Stimulated activated CD8-positive, alpha-beta memory T cell treated with anti-CD3 and anti-CD28 coated beads, Interleukin-7, amount 100 ng/mL, for 24 hours (primary cell): ENCODE results near the gene URAD.
"Not testable (repeated sequence)": the region's sequence is repeated elsewhere in the genome, so short reads cannot be mapped to it uniquely, and the experiment has no call there.

Experiments
- DNase-seq: peaks from one replicate; pipeline ENCODE4 v3.0.0-alpha.2; 2020; ENCODE audit warnings: low read depth

Gene URAD

DNA sequence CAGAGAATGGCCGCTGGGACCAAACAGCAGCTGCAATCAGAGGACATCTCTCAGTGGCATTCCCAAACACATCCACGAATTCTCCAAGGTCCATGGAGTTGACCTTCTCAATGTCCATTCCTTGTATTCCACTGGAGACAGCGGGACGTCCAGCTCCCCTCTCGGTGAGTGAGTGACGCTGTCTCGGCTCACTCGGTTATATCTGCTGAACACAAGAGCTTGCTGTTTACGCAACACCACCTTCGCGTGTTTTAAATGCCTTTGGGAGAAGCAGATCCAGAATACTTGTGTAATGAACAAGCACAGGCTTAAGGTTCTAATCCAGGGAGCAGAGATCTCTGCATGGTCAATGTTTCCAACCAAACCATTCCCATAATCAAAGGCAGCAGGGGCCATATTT lies at the start of gene URAD:
URAD (minus strand) TSS at position 174 of the 400 bp plus-strand sequence; CDS start at position 118, 56 bp downstream.
- DNase-seq: no peak

- no peak for DNase-seq
Observed at GRCh38 chr13:28037399-28037798, 48.9 kb upstream of the URAD start.

GRCh38 chr13:28035146-28035782 lies 46.8 kb upstream of the URAD start:
- no peak for DNase-seq

DNA sequence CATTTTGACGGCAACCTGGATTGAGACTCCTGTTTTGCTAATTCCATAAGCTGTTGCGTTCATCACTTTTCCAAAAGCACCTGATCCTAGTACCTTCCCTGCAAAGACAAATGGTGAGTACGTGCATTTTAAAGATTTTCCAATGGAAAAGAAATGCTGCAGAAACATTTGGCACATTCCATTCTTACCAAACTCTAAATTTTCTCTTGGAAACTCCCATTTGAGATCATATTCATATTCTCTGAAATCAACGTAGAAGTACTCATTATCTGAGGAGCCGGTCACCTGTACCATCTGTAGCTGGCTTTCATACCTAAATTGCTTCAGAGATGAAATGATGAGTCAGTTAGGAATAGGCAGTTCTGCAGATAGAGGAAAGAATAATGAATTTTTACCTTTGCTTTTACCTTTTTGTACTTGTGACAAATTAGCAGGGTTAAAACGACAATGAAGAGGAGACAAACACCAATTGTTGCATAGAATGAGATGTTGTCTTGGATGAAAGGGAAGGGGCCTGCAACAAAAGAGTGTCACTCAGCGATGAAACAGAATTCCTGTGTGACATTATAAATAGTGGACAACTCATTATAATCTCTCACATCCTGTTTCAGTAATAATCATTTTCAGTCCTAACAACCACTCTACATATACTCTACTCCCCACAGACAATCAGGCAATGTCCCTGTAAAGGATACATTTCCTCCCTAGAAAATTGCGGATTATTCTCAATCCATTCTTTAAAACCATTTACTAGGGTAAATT lies 45.6 kb upstream of the URAD start:
- DNase-seq: no peak

DNA sequence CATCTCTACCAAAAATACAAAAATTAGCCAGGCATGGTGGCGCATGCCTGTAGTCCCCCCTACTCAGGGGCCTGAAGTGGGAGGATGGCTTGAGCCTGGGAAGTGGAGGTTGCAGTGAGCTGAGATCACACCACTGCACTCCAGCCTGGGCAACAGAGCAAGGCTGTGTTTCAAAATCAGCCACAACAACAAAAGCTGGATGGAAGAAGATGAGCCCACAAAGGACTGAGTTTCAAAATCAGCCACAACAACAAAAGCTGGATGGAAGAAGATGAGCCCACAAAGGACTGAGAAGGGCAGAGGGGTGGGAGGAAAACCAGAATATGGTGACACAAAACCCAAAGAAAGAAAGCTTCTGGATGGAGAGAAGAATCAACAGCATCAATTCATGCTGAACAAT lies 43.9 kb upstream of the URAD start:
- DNase-seq: not testable (repeated sequence)

DNA sequence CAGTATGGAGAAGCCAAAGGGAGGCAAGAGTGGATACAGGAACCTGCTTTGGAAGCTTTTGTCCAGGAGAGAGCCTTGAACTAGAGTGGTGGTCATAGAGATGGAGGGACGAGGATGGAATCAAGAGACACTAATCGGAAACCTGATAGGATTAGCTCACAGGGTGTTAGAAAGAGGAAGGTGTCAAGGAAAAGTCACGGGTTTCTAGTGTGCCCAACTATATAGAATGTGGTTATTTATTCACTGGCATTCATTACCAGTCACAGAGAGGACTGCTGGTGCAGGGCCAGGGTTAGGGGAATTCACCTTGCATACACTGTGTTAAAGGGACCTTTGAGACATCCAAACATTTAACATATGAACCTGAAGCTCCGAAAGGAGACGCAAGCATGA lies 43.4 kb upstream of the URAD start:
- no peak for DNase-seq

DNA sequence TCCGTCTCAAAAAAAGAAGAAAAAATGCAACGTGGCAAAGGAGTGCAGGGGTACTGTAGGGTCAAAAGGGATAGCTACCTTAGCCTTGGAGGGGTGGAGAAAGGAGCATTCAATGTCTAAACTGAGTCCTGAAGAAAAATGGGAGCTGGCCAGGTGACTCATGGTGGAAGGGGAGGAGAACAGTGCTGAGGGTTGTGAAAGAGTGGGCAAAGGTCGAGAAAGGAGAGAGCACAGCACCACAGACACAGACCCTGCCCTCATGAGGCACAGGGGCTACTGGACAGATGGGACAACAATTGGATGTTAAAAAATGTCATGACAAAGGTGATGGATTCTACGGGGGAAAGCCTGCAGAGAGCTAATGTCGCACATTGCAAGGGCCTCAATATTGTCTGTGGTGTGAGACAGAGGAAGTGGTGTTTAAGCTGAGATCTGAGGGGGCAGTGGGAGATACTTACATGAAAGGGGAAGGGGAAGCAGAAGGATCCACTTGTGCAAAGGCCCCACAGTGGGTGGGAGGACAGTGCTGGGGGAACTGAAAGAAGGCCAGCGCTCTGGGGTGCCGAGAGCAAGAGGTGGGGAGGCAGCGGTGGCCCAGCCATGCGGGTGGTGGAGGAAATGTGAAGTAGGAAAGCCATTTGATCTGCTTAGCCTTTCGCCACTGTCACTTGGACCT lies 42.9 kb upstream of the URAD start:
- no peak for DNase-seq

DNA sequence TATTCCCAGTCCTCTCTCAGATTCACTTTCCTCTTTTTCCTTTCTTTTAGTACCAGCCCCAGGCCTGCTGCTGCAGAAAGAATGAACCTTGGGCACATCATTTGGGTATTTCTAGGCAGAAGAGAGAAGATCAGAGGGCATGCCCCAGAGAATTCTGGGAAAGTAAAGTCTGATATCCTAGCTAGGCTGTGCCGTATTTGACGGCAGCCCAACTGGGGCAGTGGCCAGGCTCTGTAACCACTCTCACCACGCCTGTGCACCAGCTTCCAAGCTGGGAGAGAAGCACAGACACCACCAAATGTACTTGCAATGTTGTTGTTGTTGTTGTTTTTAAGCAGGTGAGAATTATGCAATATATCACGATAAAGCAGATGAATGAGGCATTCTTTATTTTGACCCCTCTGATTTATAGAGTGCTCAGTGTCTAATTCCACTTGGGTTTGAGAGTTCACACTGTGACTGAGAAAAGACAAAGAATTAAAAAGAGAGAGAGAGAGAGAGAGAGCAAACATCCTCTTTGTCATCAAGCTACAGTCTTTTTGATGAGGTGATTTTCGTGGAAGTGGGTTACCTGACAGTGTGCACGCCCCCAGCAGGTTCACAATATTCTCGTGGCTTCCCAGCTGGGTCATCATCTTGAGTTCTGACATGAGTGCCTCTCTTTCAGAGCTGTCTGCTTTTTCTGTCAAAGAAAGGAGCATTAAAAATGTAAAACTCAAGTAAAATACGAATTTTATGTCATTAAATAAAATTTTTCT lies 39.3 kb upstream of the URAD start:
- DNase-seq: no peak

DNA sequence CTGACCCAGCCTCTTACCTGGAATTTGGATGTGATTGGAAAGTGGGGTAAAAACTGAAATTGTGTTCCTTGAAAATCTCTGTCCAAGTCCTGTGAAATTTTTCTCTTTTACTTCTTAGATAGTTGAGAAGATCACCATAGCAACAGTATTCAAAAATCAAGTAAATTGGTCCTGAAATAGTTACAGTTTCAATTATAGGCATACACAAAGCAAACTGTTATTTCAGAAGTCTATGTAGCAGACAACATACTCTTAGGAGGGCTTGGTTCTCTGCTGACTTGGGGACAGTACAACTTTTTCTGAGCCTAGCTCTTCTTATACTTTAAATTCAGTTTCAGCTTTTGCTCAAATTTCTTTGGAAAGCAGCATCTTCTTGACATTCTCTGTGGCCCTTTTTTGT lies 38.6 kb upstream of the URAD start:
- DNase-seq: no peak

DNA sequence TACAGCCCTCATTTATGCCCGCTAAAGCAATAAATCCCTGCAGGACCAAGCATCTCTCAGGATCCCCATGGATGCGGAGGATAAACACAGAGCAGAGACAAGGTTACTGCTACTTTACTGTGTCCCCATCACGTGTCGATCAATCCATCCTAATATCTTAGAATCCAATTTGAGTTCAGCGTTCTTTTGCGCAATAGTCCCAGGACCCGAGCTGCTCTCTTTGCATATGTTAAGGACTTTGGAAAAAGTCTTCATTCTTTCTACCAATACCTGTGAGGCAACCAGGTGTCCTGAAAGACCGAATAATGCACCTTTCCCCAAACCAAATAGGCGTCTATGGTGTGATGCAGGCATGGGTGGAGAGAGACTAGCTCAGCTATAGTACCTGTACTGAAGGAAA lies 38.0 kb upstream of the URAD start:
- DNase-seq: no peak

- no peak for DNase-seq
Observed at GRCh38 chr13:28022848-28023518, 34.5 kb upstream of the URAD start.

GRCh38 chr13:28014301-28014700 lies 25.8 kb upstream of the URAD start:
- DNase-seq: no peak

DNA sequence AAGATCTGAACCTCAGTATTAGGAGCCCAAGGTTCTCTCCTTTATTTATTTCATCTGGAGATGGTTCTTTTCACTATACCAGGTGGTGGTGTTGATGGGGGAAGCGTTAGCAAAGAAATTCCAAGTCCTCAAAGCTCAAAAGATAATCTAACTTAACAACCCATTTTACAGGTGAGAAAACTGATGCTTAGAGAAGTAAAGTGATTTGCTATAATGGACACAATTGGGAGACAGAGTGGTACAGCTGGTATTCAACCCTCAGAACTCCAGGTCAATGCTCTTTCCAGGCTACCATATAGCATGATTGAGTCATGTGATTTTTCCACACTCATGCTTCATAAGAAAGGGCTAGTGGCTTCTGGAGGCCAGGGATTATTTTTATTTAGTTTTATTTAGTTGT lies 25.0 kb upstream of the URAD start:
- DNase-seq: no peak

- DNase-seq: no peak
Observed at GRCh38 chr13:28012896-28013295, 24.4 kb upstream of the URAD start.

GRCh38 chr13:28012383-28012782 lies 23.9 kb upstream of the URAD start:
- DNase-seq: no peak

GRCh38 chr13:28010046-28010445 lies 21.6 kb upstream of the URAD start:
- DNase-seq: no peak

GRCh38 chr13:28005016-28005415 lies 16.5 kb upstream of the URAD start:
- DNase-seq: not testable (repeated sequence)

DNA sequence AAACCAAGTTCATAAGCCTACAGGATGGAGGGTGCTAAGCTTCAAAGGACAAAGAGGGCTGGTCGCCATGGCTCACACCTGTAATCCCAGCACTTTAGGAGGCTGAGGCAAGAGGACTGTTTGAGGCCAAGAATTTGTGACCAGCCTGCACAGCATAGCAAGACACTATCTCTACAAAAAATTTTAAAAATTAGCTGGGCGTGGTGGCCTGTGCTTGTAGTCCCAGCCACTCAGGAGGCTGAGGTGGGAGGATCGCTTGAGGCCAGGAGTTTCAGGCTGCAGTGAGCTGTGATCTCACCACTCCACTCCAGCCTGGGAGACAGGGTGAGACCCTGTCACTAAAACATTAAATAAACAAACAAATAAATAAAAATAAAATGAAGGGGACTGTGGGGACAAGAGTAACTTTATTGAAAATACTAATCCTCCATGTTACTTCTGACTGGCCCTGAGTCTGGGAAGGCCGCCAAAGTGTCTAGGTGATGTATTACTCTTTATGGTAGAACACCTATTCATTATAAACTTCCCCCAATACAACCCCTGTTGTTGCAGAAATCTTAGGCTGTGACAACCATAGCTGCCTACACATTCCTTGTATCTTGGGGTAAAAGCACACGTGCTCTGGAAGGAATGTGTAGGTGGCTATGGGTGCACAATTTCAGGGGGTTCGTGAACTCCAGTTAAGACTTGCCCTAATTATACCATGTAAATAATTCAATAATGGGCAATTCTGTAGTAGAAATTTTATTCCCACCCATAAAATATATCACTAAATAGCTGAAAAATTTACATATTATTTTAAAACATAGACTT lies 14.6 kb upstream of the URAD start:
- no peak for DNase-seq

DNA sequence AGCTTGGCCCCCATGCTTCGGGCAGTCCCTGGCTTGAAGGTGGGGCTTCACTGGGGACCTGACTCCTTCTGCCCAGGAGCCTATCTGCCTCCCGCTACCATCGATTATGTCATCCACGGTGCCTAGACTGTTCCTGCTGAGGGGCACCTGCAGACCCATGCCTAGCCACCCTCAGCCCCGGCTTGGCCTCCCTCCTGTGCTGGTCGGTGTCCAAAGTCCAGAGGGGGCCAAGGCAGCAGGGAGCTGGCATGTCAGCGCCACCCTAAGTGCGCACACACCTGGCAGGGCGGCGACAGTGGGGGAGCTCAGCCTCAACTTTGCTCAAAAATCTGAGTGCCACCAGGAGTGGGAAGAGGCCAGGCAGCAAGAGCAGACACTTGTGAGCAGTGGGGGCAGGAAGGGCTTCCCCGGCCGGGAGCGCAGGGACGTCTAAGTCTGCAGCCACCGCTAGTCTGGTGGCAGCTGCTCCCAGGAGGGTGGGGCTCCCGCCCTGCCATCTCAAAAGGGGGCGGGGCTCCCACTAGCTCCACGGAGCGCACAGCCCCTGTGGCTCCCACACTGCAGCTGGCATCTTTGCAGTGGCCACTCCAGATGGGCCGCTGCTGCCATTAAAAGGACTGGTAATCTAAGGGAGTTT lies 13.5 kb upstream of the URAD start:
- no peak for DNase-seq

- DNase-seq: no peak
Observed at GRCh38 chr13:28001049-28001448, 12.6 kb upstream of the URAD start.

DNA sequence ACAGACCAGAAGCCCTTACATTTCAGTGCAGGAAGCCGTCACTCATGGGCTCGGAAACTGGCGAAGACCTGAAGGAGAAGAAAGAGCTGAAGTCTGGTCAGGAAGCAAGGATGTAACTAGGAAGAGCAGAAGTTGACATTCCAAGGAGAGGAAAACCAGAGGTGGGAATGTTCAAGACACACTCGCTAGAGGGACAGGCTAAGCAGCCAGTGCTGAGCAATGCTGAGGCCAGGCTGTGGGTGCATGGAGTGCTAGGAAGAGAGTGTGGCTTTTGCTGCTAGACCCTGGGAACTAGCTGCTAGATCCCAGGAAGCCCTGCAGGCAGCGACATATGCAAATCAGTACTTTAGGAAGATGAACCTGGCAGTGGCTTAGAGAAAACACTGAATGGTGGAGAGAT lies 12.1 kb upstream of the URAD start:
- no peak for DNase-seq
